GM21526 (cell line): ENCODE measurements around the gene PCMTD2.

ENCODE experiments used
- ATAC-seq: cut with Tn5 transposase; IDR thresholded peaks from one replicate; pipeline ENCODE4 v1.9.1; 2021; ENCODE audit warnings: moderate library complexity; ENCODE audit not compliant: unreplicated experiment, low FRiP score

Gene PCMTD2

DNA sequence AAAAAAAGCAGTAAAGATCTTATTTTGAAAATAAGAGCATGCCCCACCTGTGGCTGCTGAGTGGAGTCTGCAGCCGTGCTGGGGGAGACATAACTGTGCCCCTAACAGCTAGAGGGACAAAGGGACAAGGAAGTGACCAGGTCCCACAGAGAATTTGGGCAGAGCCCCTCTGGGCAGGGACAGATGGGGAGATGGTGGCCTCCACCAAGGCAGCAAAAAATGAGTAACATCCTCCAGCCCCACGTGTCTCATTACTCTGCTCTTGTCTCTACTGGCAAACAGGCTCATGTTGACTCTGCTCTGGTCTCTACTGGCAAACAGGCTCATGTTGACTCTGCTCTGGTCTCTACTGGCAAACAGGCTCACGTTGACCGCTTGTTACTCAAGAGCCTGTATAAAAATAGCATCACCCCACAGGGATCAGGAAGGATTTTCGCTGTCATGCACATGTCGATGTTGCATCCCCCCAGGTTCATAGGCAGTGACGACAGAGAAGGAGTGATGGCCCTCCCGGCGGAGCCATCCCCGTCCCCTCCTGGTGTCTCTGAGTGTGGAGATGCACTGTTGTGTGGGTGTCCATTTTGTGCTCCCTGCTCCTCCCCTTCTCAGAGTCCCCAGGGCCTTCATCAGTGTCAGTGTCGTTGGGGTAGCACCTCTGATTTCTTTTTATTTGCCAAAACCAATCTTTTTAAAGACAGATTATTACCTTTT, 17.3 kb upstream of the PCMTD2 start:
- no peak for ATAC-seq

DNA sequence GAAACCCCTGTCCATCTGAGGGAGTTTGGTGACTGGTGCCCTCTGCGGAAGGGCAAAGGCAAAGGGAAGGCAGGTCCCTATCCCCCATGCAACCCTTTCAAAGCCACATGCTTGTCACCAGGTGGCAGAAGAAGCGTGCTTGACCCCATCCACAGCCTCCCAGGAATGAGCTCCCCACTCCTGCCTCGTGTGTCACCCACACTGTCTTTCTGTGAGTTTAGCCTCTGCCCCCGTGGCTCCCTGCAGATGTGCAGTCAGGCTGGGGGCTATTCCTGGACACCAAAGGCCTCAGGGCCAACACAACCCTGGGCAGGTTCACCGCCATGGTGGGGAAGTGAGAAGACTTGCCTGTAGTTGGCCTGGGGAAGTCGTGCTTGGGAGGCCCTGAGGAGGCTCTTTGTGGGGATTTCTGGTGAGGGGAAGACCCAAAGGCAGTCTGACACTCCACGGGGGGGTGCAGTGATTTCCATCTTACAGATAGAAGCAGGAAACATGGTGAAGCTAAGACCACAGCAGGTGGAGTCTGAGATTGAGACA, 16.6 kb upstream of the PCMTD2 start:
- ATAC-seq = no peak

GRCh38 chr20:64239449-64240242, 15.9 kb upstream of the PCMTD2 start:
- no peak for ATAC-seq

DNA sequence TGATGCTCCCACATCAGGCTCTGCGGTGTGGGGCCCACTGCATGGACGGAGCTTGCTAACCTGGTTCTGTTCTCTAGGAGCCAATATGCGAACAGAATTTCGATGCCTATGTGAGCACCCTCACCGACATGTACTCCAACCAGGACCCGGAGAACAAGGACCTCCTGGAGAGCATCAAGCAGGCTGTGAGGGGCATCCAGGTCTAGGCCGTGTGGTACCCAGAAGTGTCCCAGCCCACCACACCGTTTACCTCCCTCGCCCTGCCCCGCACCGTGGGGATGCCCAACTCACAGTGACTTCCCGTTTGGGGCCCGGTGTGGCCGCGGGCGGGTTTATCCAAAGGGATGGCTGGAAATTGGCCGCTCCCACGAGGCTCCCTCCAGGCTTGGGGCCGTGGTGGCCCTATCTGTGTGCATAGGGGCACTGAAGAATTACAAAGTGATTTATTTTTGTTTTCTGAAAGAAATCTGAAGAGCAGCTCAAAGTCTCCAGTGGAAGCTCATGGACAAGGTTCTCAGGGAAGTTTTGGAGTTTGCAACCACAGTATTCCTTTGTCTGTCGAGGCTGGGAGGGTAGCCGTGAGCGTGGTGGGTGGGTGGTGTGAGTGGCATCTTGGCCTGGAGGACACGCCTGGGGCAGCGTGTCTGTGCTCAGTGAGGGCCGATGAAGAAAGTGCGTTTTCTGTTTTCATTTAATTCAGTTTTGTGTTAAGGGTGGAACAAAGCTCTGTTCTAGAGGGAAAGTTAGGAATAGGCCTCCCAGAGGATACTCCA, 15.1 kb upstream of the PCMTD2 start:
- ATAC-seq = no peak

DNA sequence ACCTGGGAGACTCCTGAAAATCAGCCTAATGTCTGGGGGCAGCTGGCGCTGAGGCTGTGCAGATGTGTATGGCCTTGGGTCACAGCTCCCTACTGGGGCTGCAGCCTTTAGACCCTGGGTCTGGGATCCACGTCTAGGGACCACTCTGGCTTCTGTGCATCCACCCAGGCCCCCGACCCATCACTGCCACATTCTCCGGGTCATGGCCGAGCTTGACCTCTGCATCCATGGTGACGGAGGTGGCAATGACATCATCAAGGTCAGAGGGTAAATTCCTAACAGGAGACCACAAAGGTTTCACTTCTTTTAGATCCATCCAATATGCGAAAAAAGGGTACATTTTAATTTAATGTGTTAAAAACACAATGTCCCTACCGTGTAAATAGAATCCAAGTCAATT, 14.5 kb upstream of the PCMTD2 start:
- ATAC-seq = no peak

DNA sequence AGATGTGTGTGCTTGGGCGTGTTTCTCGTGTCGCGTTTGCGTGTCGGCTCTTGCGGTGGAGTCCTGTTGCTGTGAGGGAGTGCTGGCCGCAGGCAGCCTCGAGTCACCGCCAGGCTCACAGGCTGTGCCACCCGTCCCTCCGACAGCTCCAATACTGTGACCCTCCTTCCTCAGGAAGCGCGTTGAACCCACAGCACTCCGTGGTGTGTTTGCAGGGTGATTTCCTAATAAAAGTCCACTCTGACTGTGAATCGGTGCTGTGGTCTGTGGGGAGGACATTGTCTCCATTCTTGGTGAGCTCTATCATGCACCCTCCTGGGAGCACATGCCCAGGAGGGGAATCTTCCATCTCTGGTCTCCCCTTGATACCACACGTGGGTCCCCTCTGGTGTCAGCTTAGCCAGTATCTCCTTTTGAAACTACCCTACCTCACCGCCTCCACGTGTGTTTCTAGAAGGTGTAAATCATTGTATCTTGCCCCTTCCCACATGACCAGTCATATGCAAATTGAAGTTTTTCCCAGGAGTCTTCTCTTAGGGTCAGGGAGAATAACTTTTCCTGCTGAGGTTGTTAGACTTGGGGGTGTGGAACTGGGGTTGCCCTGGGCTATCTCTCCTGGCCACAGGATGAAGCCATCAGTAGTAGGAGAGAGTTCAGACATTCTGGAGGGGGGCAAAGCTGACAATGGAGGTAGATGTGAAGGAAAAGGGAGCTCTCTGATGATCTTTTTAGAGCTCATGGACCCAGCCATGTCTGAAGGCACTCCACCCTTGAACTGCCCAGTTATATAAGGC, 13.3 kb upstream of the PCMTD2 start:
- no peak for ATAC-seq

DNA sequence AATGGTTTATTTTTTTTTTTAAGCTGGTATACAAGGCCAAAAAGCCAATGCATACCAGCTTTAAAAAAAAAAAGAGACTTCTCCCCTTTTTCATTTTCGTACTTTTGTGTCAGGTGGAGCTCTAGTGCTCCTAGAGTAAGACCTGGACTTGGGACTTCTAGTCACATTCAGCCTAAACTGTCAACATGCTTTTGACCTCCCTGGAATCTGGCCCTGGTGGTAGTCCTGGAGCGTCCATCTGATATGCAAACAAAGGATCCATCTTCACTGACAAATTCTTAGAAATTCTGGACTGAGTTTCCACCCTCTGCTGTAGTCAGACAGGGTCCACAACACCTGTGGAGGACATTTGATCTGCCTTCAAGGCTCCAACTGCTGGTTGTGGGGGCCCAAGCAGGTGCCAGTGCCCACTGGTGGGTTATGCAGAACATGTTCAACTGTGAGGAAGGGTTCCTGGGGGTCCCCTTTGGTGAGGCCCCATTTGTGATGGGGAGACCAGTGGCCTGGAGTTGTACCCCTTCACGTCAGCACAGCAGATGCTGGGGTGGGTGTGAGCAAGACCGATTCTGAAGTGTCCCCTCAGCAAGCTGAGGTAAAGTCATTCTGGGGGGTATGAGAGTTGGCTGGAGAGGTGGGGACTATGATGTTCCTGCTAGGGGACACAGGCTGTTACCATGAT, 12.6 kb upstream of the PCMTD2 start:
- no peak for ATAC-seq

DNA sequence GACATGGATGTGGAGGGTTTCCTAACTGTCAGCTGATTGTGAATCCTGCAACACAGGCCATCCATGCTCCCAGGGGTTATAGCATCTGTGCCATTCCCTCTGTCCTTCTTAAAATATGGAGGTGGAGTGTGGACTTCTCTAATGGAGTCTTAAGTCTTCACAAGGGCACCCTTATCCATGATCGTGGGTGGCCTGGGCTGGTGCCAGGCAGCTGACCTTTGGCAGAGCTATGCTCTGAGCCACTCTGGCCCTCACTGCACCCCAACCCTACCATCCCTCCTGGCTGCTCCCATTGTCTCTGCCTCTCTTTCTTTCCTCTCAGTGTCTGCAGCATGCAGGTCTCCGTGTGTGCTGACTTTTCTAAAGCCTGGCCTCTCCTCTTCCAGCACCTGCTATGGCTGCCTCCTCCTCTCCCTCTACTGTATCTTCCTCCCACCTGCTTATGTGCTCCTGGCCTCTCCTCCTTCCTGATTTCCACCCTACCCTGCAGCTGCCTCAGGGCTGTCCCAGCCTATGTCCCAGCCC, 11.2 kb upstream of the PCMTD2 start:
- ATAC-seq = no peak

DNA sequence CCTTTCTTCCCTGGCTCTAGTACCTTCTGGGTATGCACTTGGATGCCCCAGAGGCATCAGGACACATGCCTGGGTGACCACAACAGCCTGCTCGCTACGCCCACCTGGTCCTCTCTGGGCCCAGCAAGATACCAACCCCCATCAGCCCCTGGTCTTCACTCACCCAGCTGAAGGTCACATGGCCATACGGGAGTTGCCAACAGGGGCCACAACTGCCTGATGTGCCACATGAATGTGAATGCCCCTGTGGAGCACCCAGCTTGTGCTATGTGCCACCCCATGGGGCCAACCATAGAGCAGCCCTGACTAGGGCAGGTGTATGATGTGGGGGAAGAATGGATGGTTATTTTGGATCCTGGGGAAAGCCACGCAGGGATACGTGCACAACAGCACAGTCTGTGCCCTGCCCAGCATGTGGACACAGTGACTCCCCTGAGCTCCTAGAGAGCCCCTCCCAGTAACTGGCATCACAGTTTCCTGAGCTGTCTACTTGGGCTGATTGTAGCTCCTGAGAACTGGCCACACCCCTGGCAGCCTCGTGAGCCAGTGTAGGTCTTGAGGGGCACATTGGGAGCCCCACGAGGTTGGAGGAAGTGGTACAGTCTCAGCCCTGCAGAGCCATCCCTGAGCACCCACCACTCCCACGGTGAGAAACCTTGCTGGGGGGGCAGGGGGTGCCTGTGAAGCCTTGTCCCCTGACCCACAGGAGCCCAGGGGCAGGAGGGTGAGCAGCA, 10.5 kb upstream of the PCMTD2 start:
- no peak for ATAC-seq

DNA sequence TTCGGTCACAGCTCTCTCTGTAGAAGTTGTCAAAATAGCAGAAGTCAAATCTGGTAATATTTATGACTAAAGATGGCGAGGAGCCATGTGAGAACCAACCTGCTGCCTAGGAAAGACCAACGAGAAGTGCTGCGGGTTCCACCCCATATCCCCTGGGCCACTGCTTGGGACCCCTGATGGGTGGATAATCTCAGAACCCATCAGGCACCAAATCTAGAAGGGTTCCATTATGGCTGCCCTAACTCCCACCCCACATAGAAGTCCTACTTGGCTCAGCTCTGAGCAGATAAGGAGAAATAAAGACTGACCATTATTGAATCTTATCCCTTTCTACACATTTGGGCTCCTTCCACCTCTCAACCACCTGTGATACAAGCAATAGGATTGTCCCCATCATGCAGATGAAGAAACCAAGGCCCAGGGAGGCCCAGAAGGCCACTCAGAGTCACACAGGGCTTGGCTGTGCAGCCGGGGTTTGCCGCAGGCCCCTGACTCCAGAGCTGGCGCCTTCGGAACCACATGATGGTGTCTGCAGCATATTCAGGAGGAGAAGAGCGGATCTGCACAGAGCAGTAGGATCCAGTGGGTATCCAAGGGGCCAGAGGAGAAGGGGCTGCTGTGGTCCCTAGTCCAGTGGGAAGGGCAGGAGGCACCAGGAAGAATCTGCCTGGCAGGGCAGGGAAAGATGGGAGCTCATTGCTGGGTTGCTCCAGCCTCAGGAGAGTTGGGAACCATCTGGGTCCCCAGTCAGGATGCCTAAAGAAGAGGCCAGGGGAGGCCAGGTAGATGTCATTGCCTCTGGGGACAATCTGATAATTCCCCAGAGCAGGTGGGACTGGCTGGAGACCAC, 9.6 kb upstream of the PCMTD2 start:
- ATAC-seq = no peak

DNA sequence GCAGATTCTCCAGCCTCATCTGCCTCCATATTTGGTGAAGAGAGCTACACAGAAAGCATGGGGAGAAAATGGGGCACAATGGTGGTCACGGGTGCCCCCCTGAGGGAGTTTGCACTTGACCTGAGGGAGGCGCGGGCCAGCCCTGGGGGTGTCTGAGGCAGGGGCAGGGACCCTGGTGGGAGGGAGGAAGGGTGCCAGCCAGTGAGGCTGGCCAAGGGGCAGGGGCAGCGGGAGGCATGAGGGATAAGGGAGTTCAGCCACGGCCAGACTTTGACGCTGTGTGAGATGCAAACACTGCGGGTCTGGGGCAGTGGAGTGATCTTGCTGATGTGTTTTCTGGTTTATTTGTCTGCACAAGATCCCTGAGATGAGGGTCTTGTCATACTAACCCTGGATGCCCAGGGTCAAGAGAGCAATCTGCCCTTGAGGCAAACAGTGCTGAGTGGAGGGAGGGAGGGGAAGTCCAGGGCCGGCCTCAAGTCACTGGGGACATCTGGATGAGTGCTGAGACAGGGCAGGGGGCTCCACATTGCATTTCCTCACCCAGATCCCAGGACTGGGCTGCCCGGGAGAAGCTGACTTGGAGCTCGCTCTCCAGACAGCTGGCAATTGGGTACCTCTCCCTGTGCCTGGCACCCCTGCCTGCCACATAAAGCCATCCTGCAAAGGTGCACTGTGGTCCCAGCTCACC, 8.8 kb upstream of the PCMTD2 start:
- no peak for ATAC-seq

DNA sequence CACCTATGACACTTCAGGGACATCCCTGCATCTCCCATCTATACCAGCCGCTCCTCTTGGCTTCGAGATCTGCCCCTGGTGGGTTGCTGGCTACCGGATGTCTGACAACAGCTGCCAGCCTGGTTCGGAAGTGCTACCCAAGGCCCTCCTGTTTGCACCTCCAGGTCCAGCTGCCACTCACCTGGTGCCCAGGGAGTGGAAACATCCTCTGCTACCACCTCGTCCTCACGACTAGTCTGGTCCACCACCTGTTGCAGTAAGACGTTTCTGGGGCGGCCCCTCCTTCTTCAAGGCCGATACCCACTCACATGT, 8.3 kb upstream of the PCMTD2 start:
- ATAC-seq = no peak

DNA sequence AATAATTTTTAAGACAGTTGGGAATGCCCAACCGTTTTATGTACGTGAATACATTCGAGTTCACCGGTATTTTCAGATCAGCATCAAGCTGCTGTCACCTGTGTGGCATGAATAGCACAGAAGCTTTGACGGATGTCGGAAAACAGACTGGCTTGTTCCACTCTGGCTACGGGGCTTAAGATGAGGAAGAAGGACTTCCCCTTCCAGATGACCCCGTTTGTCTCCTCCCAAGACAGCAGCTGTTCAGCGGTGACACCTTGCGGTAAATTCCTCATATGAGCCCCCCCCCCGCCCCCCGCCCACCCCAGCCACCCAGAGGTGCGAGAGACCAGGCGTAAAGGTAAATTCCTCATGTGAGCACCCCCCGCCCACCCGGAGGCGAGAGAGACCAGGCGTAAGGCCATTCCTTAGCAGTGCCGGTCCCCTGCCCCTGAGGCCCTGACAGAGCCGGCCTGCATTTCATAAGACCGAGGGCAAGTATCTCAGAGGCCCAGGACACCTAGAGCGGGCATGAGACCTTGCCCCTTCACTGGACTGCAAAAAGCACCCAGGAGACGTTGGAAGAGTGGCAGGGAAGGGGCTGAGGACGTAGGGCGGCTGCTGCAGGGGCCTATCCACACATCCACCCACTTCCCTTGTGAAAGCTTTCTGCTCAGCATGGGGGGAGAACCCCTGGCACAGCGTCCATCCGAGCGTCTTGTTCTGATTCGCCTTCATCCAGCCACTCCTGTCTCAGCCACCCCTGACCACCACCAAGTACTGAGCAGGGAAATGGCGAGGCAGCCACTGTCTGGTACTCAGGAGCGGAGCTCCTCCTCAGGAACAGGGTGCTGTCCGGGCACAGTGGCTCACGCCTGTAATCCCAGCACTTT, 7.3 kb upstream of the PCMTD2 start:
- ATAC-seq = no peak

GRCh38 chr20:64250027-64250426, 5.5 kb upstream of the PCMTD2 start:
- ATAC-seq = no peak

- ATAC-seq = no peak
Measured at GRCh38 chr20:64253000-64253383, 2.6 kb upstream of the PCMTD2 start.

DNA sequence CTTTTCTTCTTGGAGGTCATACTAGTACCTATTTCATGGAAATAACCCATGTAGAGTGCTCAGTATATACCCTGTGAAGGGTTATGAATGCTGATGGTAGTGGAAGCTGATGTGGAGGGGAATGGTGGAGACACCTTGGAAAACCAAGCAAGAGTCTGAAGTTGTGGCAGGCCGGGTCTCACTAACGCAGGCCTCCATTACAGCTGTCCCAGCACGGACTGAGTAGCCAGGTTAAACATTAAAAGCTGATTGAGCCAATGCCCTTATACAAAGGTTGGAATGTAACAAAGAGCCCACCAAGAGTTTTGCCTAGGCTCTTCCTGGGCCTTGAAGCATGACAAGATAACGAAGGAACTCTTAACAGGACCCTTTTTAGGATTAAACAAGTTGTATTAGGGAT, 2.1 kb upstream of the PCMTD2 start:
- no peak for ATAC-seq

DNA sequence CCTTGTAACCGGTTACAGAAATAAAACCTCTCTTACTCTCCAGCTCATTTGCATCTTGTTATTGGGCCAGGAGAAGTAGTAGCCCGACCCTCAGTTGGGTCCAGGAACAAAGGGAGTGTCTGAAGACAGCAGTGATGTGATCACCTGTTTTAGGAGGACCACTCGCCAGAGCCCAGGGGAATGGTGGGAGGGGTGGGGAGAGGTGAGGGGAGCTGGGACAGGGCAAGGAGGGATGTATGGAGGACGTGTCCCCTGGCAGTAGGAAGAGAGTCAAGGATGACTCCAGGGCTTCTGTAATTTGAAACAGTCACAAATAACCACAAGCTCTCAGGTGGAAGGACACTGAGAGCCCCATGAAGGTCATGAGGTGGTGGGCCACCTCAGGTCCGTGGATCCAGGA, 1.4 kb upstream of the PCMTD2 start:
- no peak for ATAC-seq
